T-cell (primary cell): ENCODE measurements around the gene HNF1B. TPM values are rescaled to one million over a fixed set of nuclear protein-coding genes. Genes with fewer than 3 reads are reported as not detected.

ENCODE experiments used
- ATAC-seq, 4 experiments: fragments of 200-7000 bp in 3 of 4; fragments of 150-1000 bp in 1 of 4; cut with Tn5 transposase; replicated peaks in 1 of 4; 1 replicate in 3 of 4; 2 replicates in 1 of 4; pipeline ENCODE4 v1.10.0; 2021; ENCODE audit warnings: moderate library complexity in 3 of 4, mild to moderate bottlenecking in 2 of 4, moderate number of reproducible peaks in 1 of 4
- CTCF ChIA-PET, 2 donors: fragments of 300-600 bp; sonication (Branson Sonifier 250); formaldehyde crosslinking; loops; one replicate each; lab custom pipeline; 2022; ENCODE audit warnings: antibody characterized with exemption in 2 of 2; lab: Charles Lee
- POLR2A ChIA-PET, 2 donors: fragments of 300-600 bp; sonication (Branson Sonifier 250); formaldehyde crosslinking; loops; one replicate each; lab custom pipeline; 2022; ENCODE audit warnings: antibody characterized with exemption in 2 of 2; lab: Charles Lee
- DNase-seq, 35 experiments: peaks; one replicate each; pipeline versions ENCODE4 v3.0.0 to v3.0.0-alpha.2; 2013 to 2023
- H3K27ac ChIP-seq: one replicate; pipeline ENCODE4 v1.5.1; 2013; ENCODE audit warnings: low read length
- H3K27me3 ChIP-seq, 2 experiments: replicated peaks in 1 of 2; 1 replicate in 1 of 2; 2 replicates in 1 of 2; pipeline versions ENCODE4 v1.6.1 to v1.7.0; 2013; ENCODE audit warnings: low read length in 1 of 2, mixed read lengths in 1 of 2; ENCODE audit not compliant: control insufficient read depth in 2 of 2, insufficient read depth in 2 of 2; ENCODE audit errors: extremely low read depth in 1 of 2
- H3K36me3 ChIP-seq, 2 donors: 1 replicate in 1 of 2; 2 replicates in 1 of 2; pipeline versions ENCODE4 v1.6.1 to v1.7.0; 2013; ENCODE audit warnings: low read length in 1 of 2; ENCODE audit not compliant: control insufficient read depth in 2 of 2, insufficient read depth in 1 of 2; ENCODE audit errors: extremely low read depth in 1 of 2
- H3K4me1 ChIP-seq, 2 experiments: 1 replicate in 1 of 2; 2 replicates in 1 of 2; pipeline versions ENCODE4 v1.6.1 to v1.7.0; 2013; ENCODE audit warnings: low read length in 2 of 2, mixed read lengths in 1 of 2; ENCODE audit not compliant: insufficient read depth in 2 of 2, control insufficient read depth in 1 of 2; ENCODE audit errors: extremely low read depth in 1 of 2
- H3K4me3 ChIP-seq, 2 donors: 1 replicate in 1 of 2; 2 replicates in 1 of 2; pipeline versions ENCODE4 v1.5.1 to v1.7.0; 2013; ENCODE audit warnings: mild to moderate bottlenecking in 2 of 2, low read length in 1 of 2, moderate library complexity in 1 of 2; ENCODE audit not compliant: control insufficient read depth in 1 of 2; ENCODE audit errors: extremely low read depth in 1 of 2
- H3K9me3 ChIP-seq: 2 replicates; pipeline ENCODE4 v1.7.0; 2013
- H3K27ac Mint-ChIP-seq, 2 donors: one replicate each; pipeline ENCODE4 v1.8.0; 2020 to 2021; ENCODE audit warnings: mild to moderate bottlenecking in 2 of 2, mixed read lengths in 2 of 2
- H3K27me3 Mint-ChIP-seq, 2 donors: one replicate each; pipeline ENCODE4 v1.8.0; 2021 to 2022; ENCODE audit warnings: mixed read lengths in 2 of 2
- H3K36me3 Mint-ChIP-seq: one replicate; pipeline ENCODE4 v1.8.0; 2021; ENCODE audit warnings: mixed read lengths
- H3K4me1 Mint-ChIP-seq, 3 donors: one replicate each; pipeline ENCODE4 v1.8.0; 2020 to 2022; ENCODE audit warnings: mixed read lengths in 3 of 3, mild to moderate bottlenecking in 1 of 3
- H3K4me3 Mint-ChIP-seq, 3 donors: one replicate each; pipeline ENCODE4 v1.8.0; 2020 to 2022; ENCODE audit warnings: mild to moderate bottlenecking in 3 of 3, mixed read lengths in 3 of 3, moderate library complexity in 3 of 3
- H3K9me3 Mint-ChIP-seq, 3 donors: one replicate each; pipeline ENCODE4 v1.8.0; 2020 to 2022; ENCODE audit warnings: mixed read lengths in 3 of 3
- WGBS: methylation state at CpG from one replicate; pipeline ENCODE4 v1.1.5; 2013; ENCODE audit warnings: missing lambda C conversion rate; ENCODE audit not compliant: insufficient coverage; 5-methylcytosine and 5-hydroxymethylcytosine counted together
- total RNA-seq, 35 experiments: library from RNA in 6 of 35; stranded (reverse) in 6 of 35; fragments of 120-200 nt in 1 of 35; gene quantifications; one replicate each; pipeline versions ENCODE4 v1.2.1 to v1.2.4 and lab custom pipeline; 2013 to 2026

The HNF1B gene
- total RNA-seq, 5 donors from 2014 or later (not counting 1 experiment from before 2014, with no cell fraction given) = 0.10 to 0.19 (median 0.15) TPM; not detected in 2

DNA sequence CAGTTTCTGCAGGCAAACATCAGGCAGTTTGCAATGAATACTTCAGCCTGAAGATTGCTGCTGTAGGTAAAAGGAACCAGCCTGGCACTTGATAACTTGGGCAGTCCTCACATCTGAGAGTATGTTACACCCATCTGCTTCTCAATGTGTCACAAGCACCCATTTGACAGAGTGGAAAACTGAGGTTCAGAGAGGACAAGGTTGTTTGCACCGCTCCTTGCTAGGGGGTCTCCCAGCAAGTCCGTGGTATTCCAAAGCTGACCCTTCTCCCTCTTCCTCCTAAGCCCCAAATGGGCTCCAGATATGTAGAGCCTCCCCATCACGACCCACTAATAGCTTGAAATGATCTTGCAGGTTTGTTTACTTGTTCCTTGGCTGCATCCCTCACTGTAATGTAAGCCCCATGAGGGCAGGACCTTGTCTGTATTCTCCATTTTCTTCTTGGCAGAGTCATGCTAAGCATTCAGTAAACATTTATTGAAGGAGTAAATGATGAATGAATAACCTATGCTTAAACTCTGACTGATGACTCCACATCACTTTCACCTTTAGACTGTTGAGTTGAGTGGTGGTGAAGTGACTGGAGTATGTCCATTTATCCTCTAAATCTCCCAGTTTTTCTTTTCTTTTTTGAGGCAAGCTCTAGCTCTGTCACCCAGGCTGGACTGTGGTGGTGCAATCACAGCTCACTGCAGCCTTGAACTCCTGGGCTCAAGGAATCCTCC, 26.4 kb downstream of the HNF1B start:
- Histone ChIP-seq H3K27me3 (peaks cover 0 to 20% of the 10 kb centered on the region in 2 experiments), H3K9me3 (no peaks in the 10 kb centered on the region), H3K36me3 (no peaks in the 10 kb centered on the region), H3K27ac (no peak overlapping the region), H3K4me1 (peaks cover 0 to 2% of the 10 kb centered on the region in 2 experiments), H3K4me3 (no peak overlapping the region)
- no peak overlapping the region for H3K4me3 Mint-ChIP-seq
- 57% methylated on average over 1 of the region's 3 CpGs for WGBS
- no peaks in the 10 kb centered on the region for H3K9me3 Mint-ChIP-seq
- H3K27ac Mint-ChIP-seq = no peak overlapping the region
- peaks cover 2 to 14% (median 4%) of the 10 kb centered on the region in 3 donors for H3K4me1 Mint-ChIP-seq
- DNase-seq (no peak), ATAC-seq (no peak)
- ChIA-PET CTCF (interaction anchor here in 1 of 2 donors (0.6 kb wide), 1 partner anchor 14 kb away, joined by 3 read pairs; no protein-coding TSS in a partner anchor), POLR2A (no interaction called here)
- H3K36me3 Mint-ChIP-seq = no peaks in the 10 kb centered on the region
- H3K27me3 Mint-ChIP-seq = peaks cover 8 to 29% of the 10 kb centered on the region in 2 donors

DNA sequence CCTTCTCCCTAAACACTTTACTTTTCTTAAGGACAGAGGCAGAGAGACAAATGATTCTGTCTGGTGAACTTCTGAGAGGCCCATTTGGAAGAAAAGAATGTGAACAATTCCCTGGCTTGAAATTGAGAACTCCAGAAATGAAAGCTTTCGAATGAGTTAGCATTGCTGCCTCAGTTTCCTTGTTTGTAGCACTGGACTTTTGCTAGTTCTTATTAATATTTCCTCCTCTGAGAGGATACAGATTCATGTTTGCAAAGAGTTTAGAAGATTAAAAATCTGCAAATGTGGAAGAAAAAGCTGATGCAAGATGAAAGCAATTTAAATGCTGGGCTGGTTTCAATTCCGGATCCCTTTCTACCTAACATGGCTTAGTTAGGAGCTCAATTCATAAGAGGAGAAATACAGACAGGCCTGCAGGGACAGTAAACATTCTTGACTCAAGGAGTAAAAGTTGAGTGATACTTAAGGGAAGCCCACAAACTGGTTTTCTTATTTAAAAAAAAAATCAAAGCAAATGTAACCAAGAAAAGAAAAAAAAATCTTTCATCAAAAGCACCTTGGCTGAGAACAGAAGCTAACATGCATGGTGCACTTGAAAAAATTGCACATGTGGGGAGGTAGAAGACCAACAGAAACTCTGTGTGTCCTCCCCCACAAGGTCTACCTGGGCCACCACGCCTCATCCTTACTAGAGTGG, 27.1 kb downstream of the HNF1B start:
- no peaks in the 10 kb centered on the region for H3K36me3 Mint-ChIP-seq
- ATAC-seq (peak in 1 of 4 experiments; percentile 51), DNase-seq (no peak)
- ChIA-PET POLR2A (no interaction called here), CTCF (interaction anchor here in 1 of 2 donors (0.6 kb wide), 1 partner anchor 14 kb away, joined by 3 read pairs; no protein-coding TSS in a partner anchor)
- H3K4me1 ChIP-seq = peaks cover 0 to 2% of the 10 kb centered on the region in 2 experiments
- no CpG with 5 or more reads among the region's 3 CpGs for WGBS
- no peak overlapping the region for H3K27ac ChIP-seq
- H3K4me1 Mint-ChIP-seq = peaks cover 2 to 14% (median 4%) of the 10 kb centered on the region in 3 donors
- no peak overlapping the region for H3K4me3 ChIP-seq
- no peak overlapping the region for H3K4me3 Mint-ChIP-seq
- no peaks in the 10 kb centered on the region for H3K9me3 ChIP-seq
- H3K36me3 ChIP-seq = no peaks in the 10 kb centered on the region
- H3K9me3 Mint-ChIP-seq = no peaks in the 10 kb centered on the region
- H3K27me3 Mint-ChIP-seq = peaks cover 6 to 32% of the 10 kb centered on the region in 2 donors
- H3K27me3 ChIP-seq = peaks cover 0 to 21% of the 10 kb centered on the region in 2 experiments
- H3K27ac Mint-ChIP-seq = no peak overlapping the region

DNA sequence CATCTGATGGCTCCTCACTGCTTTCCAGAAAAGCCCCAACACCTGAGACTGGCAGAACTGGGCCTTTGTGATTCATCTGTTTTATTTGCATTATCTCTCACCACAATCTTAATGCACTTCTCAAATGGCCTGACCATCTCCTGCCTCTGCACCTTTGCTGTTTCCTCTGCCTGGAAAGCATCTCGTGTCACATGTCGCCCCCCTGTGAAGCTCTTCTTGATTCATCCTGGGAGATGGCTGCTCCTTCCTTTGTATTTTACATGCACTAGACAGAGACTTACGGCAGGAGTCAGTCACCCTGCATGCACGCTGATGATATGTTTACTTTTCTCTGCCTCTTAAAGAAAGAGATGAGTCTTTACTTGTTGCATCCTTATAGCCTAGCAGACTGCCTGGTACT, 30.0 kb downstream of the HNF1B start:
- no peaks in the 10 kb centered on the region for H3K36me3 Mint-ChIP-seq
- POLR2A ChIA-PET = interaction anchor here in 1 of 2 donors (0.5 kb wide), 1 partner anchor 1216 kb away, joined by 4 read pairs; no protein-coding TSS in a partner anchor
- H3K27me3 Mint-ChIP-seq = peaks cover 18 to 53% of the 10 kb centered on the region in 2 donors
- Histone ChIP-seq H3K27ac (no peak overlapping the region), H3K4me1 (no peaks in the 10 kb centered on the region), H3K27me3 (peaks cover 0 to 29% of the 10 kb centered on the region in 2 experiments), H3K9me3 (no peaks in the 10 kb centered on the region), H3K36me3 (no peaks in the 10 kb centered on the region), H3K4me3 (no peak overlapping the region)
- CTCF ChIA-PET = no interaction called here
- ATAC-seq (no peak), DNase-seq (no peak)
- peaks cover 2 to 14% (median 4%) of the 10 kb centered on the region in 3 donors for H3K4me1 Mint-ChIP-seq
- no peak overlapping the region for H3K27ac Mint-ChIP-seq
- WGBS = 47% methylated on average over 3 of the region's 4 CpGs
- H3K9me3 Mint-ChIP-seq = no peaks in the 10 kb centered on the region
- H3K4me3 Mint-ChIP-seq = no peak overlapping the region

DNA sequence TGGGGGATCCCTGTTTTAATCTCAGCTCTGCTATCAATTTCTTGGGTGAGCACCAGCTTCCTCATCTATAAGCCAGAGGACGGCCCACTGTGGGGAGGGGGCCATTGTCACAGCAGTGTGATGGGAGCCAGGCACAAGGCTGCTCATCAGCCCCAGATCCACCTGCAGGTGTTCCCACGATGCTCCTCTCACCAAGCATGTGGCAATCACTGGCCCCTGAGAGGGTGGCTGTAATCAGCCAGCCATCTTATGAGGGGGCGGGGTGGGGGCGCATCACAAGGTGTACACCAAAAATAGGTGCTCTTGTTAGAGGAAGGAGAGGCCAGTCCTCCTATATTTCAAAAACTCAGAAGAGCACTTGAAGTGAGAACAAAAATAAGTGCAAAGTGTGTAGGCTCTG, 31.2 kb downstream of the HNF1B start:
- DNase-seq (no peak), ATAC-seq (no peak)
- POLR2A ChIA-PET = no interaction called here
- 54% methylated on average over 2 of the region's 4 CpGs for WGBS
- no peaks in the 10 kb centered on the region for H3K9me3 ChIP-seq
- no peak overlapping the region for H3K27ac Mint-ChIP-seq
- no peaks in the 10 kb centered on the region for H3K36me3 Mint-ChIP-seq
- peaks cover 24 to 58% of the 10 kb centered on the region in 2 donors for H3K27me3 Mint-ChIP-seq
- CTCF ChIA-PET = no interaction called here
- no peak overlapping the region for H3K4me3 Mint-ChIP-seq
- no peaks in the 10 kb centered on the region for H3K36me3 ChIP-seq
- H3K27me3 ChIP-seq = peaks cover 0 to 32% of the 10 kb centered on the region in 2 experiments
- H3K4me3 ChIP-seq = no peak overlapping the region
- H3K27ac ChIP-seq = no peak overlapping the region
- no peaks in the 10 kb centered on the region for H3K4me1 ChIP-seq
- no peaks in the 10 kb centered on the region for H3K9me3 Mint-ChIP-seq
- peaks cover 2 to 14% (median 4%) of the 10 kb centered on the region in 3 donors for H3K4me1 Mint-ChIP-seq

DNA sequence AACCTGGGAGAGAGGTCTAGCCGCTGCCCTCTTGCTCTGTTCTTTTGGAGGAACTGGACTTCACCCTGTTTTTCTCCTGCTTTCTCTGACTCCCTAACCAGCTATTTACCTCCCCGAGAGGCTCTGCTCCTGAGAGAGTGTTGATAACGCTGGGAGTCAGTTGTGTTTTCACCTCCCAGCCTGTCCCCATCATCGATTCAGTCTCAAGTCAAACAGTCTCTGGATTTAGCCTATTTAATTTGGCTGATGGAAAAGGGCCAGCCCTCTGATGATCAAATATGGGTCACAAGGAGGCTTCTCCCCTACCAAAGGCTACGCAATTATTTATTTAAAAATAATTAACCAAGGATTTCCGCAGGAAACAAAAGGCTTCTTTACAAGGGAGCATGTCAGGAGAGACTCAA, 31.8 kb downstream of the HNF1B start:
- H3K4me3 Mint-ChIP-seq = no peak overlapping the region
- no peak overlapping the region for H3K4me3 ChIP-seq
- no peaks in the 10 kb centered on the region for H3K36me3 Mint-ChIP-seq
- ATAC-seq (no peak), DNase-seq (no peak)
- 100% methylated on average over 1 of the region's 6 CpGs for WGBS
- no peak overlapping the region for H3K27ac ChIP-seq
- peaks cover 2 to 14% (median 4%) of the 10 kb centered on the region in 3 donors for H3K4me1 Mint-ChIP-seq
- H3K36me3 ChIP-seq = no peaks in the 10 kb centered on the region
- peaks cover 27 to 58% of the 10 kb centered on the region in 2 donors for H3K27me3 Mint-ChIP-seq
- no peaks in the 10 kb centered on the region for H3K4me1 ChIP-seq
- CTCF ChIA-PET = no interaction called here
- POLR2A ChIA-PET = no interaction called here
- peaks cover 0 to 33% of the 10 kb centered on the region in 2 experiments for H3K27me3 ChIP-seq
- no peak overlapping the region for H3K27ac Mint-ChIP-seq
- no peaks in the 10 kb centered on the region for H3K9me3 ChIP-seq
- no peaks in the 10 kb centered on the region for H3K9me3 Mint-ChIP-seq

DNA sequence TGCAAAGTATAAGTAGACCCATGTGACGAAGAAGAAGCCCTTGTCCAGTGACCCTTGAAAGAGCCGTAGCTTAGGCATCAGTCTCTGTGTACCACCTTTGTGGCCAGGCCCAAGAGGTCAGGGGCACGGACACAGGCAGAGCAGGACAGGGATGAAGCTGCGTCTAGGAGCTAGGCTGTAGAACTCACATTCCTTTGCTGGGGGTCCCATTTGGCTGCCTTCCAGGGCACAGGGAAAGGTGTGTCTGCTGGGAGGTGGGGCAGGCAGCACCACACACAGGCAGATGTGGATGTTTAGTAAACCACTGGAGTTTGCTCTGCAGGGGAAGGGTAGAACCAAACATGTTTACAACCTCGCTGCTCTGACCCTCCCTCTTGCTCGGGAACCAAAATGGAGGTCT, 33.7 kb downstream of the HNF1B start:
- Histone ChIP-seq H3K36me3 (no peaks in the 10 kb centered on the region), H3K27ac (no peak overlapping the region), H3K4me3 (no peak overlapping the region), H3K27me3 (peaks cover 0 to 26% of the 10 kb centered on the region in 2 experiments), H3K9me3 (no peaks in the 10 kb centered on the region), H3K4me1 (no peaks in the 10 kb centered on the region)
- CTCF ChIA-PET = no interaction called here
- H3K36me3 Mint-ChIP-seq = no peaks in the 10 kb centered on the region
- DNase-seq (no peak), ATAC-seq (no peak)
- H3K9me3 Mint-ChIP-seq = no peaks in the 10 kb centered on the region
- H3K4me3 Mint-ChIP-seq = no peak overlapping the region
- no peak overlapping the region for H3K27ac Mint-ChIP-seq
- no peaks in the 10 kb centered on the region for H3K4me1 Mint-ChIP-seq
- POLR2A ChIA-PET = interaction anchor here in 1 of 2 donors (0.6 kb wide), 1 partner anchor 36 kb away, joined by 6 read pairs; no protein-coding TSS in a partner anchor
- 82% methylated on average over 6 of the region's 6 CpGs for WGBS
- peaks cover 28 to 58% of the 10 kb centered on the region in 2 donors for H3K27me3 Mint-ChIP-seq
